Body of pancreas (tissue), 4 donors: Measurements from ENCODE around the gene SFT2D2.

Experiments used
- POLR2A ChIP-seq, 3 donors: fragments of 450-650 bp; IDR thresholded peaks; one replicate each; pipeline ENCODE4 v1.6.1; 2016; ENCODE audit warnings: antibody characterized with exemption in 3 of 3, mild to moderate bottlenecking in 2 of 3
- TF ChIP-seq, protein P1 (sequence below), 7 experiments: fragments of 450-650 bp in 4 of 7; fragments of 200-600 bp in 3 of 7; sonication (generic) in 3 of 7; IDR thresholded peaks; one replicate each; pipeline ENCODE4 v1.5.1; 2016 to 2019; ENCODE audit warnings: antibody characterized with exemption in 7 of 7

DNA sequence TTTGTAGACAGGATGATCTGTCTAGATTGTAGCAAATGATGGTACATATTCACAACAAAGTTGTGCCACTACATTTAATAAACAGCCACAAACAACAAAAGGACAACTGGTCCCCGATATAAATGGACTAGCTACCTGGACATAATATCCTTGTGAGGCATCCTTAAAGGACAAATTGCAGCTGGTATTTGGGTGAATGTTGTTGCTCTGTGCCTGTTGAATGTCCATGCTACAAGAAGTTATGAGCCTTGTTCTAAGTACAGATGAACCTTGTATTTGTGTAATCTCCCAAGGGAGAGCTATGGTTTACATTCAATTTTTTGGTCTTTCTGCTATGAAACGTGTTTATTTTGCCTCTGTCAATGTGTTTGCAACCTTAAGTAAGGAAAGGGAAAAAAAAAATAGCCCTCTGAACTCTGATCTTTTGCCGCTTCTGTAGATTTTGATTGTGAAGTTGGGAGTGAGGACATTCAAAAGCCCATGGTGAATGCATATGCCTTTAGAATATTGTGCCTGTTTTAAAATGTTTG, 26.5 kb downstream of the SFT2D2 start:
- TF ChIP-seq POLR2A (IDR thresholded peaks at IDR 0.05) = no peak
- TF ChIP-seq, protein P1, sequence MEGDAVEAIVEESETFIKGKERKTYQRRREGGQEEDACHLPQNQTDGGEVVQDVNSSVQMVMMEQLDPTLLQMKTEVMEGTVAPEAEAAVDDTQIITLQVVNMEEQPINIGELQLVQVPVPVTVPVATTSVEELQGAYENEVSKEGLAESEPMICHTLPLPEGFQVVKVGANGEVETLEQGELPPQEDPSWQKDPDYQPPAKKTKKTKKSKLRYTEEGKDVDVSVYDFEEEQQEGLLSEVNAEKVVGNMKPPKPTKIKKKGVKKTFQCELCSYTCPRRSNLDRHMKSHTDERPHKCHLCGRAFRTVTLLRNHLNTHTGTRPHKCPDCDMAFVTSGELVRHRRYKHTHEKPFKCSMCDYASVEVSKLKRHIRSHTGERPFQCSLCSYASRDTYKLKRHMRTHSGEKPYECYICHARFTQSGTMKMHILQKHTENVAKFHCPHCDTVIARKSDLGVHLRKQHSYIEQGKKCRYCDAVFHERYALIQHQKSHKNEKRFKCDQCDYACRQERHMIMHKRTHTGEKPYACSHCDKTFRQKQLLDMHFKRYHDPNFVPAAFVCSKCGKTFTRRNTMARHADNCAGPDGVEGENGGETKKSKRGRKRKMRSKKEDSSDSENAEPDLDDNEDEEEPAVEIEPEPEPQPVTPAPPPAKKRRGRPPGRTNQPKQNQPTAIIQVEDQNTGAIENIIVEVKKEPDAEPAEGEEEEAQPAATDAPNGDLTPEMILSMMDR (IDR thresholded peaks at IDR 0.05) = no peak
